ENCODE measurements around the gene DCUN1D2.

DCUN1D2 gene

GRCh38 chr13:113508521-113509254 lies 18.2 kb upstream of the DCUN1D2 start:
- no peak for TF ChIP-seq CTCF (IDR thresholded peaks at IDR 0.05; ENCODE audit: low read length, missing control alignments)
- no peak for DNase-seq (ENCODE audit: low read depth)
- H3K4me3 ChIP-seq (replicated peaks; ENCODE audit: low read depth, low read length): no peak overlapping the region

GRCh38 chr13:113507505-113508345 lies 17.2 kb upstream of the DCUN1D2 start:
- DNase-seq (ENCODE audit: low read depth): no peak
- no peak overlapping the region for H3K4me3 ChIP-seq (replicated peaks; ENCODE audit: low read depth, low read length)
- no peak for TF ChIP-seq CTCF (IDR thresholded peaks at IDR 0.05; ENCODE audit: low read length, missing control alignments)

GRCh38 chr13:113506871-113507388 lies 16.4 kb upstream of the DCUN1D2 start:
- no peak overlapping the region for H3K4me3 ChIP-seq (replicated peaks; ENCODE audit: low read depth, low read length)
- TF ChIP-seq CTCF (IDR thresholded peaks at IDR 0.05; ENCODE audit: low read length, missing control alignments): no peak
- DNase-seq (ENCODE audit: low read depth): no peak

GRCh38 chr13:113506025-113506685 lies 15.6 kb upstream of the DCUN1D2 start:
- no peak overlapping the region for H3K4me3 ChIP-seq (replicated peaks; ENCODE audit: low read depth, low read length)
- no peak for DNase-seq (ENCODE audit: low read depth)
- no peak for TF ChIP-seq CTCF (IDR thresholded peaks at IDR 0.05; ENCODE audit: low read length, missing control alignments)

GRCh38 chr13:113502686-113503085 lies 12.2 kb upstream of the DCUN1D2 start:
- DNase-seq (ENCODE audit: low read depth): no peak
- TF ChIP-seq CTCF (IDR thresholded peaks at IDR 0.05; ENCODE audit: low read length, missing control alignments): no peak
- H3K4me3 ChIP-seq (replicated peaks; ENCODE audit: low read depth, low read length): no peak overlapping the region

GRCh38 chr13:113500530-113501265 lies 10.2 kb upstream of the DCUN1D2 start:
- DNase-seq (ENCODE audit: low read depth): no peak
- no peak for TF ChIP-seq CTCF (IDR thresholded peaks at IDR 0.05; ENCODE audit: low read length, missing control alignments)

More at GRCh38 chr13:113500530-113501265, 10.2 kb upstream of the DCUN1D2 start:
- H3K4me3 ChIP-seq (replicated peaks; ENCODE audit: low read depth, low read length): no peak overlapping the region

Data from fibroblast of pulmonary artery (primary cell).